Measurements from ENCODE around the gene EHMT2.

EHMT2 gene

GRCh38 chr6:31887173-31888007 is 10.1 kb downstream of the EHMT2 start:
- no peak for DNase-seq (ENCODE audit: low spot score)
- CTCF ChIA-PET, result interaction anchor here (0.5 to 0.7 kb wide), 3 partner anchors 23 to 711 kb away, joined by 3 to 4 read pairs (median 3); no protein-coding TSS in a partner anchor
- POLR2A ChIA-PET (ENCODE audit: low non-redundant PET), result no interaction called here
- peak overlapping the region; percentile 17; the same call in 1 of the 2 replicates for H3K27ac ChIP-seq
- TF ChIP-seq CTCF (conservative IDR thresholded peaks at IDR 0.05; ENCODE audit: low read depth), result no peak

- H3K27ac ChIP-seq, result peak overlapping the region; percentile 17
- ChIA-PET CTCF (no interaction called here), POLR2A (ENCODE audit: low non-redundant PET) (no interaction called here)
- TF ChIP-seq CTCF (conservative IDR thresholded peaks at IDR 0.05; ENCODE audit: low read depth), result no peak
- no peak for DNase-seq (ENCODE audit: low spot score)
Measured at GRCh38 chr6:31886541-31886991, 10.9 kb downstream of the EHMT2 start.

GRCh38 chr6:31884528-31885035 is 12.9 kb downstream of the EHMT2 start:
- CTCF ChIA-PET, result no interaction called here
- DNase-seq (ENCODE audit: low spot score), result no peak
- no peak for TF ChIP-seq CTCF (conservative IDR thresholded peaks at IDR 0.05; ENCODE audit: low read depth)
- POLR2A ChIA-PET (ENCODE audit: low non-redundant PET), result no interaction called here
- no peak overlapping the region for H3K27ac ChIP-seq

- TF ChIP-seq CTCF (conservative IDR thresholded peaks at IDR 0.05; ENCODE audit: low read depth), result no peak
- POLR2A ChIA-PET (ENCODE audit: low non-redundant PET), result no interaction called here
- DNase-seq (ENCODE audit: low spot score), result no peak
- no peak overlapping the region for H3K27ac ChIP-seq
- CTCF ChIA-PET, result no interaction called here
Measured at GRCh38 chr6:31883676-31884075, 13.8 kb downstream of the EHMT2 start.

GRCh38 chr6:31882344-31882743 is 15.2 kb downstream of the EHMT2 start:
- ChIA-PET POLR2A (ENCODE audit: low non-redundant PET) (no interaction called here), CTCF (interaction anchor here (0.7 kb wide), 1 partner anchor 191 kb away, joined by 5 read pairs; no protein-coding TSS in a partner anchor)
- peak overlapping the region; percentile 44 for H3K27ac ChIP-seq
- TF ChIP-seq CTCF (conservative IDR thresholded peaks at IDR 0.05; ENCODE audit: low read depth), result no peak
- no peak for DNase-seq (ENCODE audit: low spot score)

GRCh38 chr6:31881136-31881859 is 16.2 kb downstream of the EHMT2 start:
- DNase-seq (ENCODE audit: low spot score), result no peak
- H3K27ac ChIP-seq, result 0 out of 2 replicates have a peak overlapping the region, but pooled peaks have one; percentile 2
- CTCF ChIA-PET, result no interaction called here
- POLR2A ChIA-PET (ENCODE audit: low non-redundant PET), result no interaction called here
- TF ChIP-seq CTCF (conservative IDR thresholded peaks at IDR 0.05; ENCODE audit: low read depth), result no peak
